HK-2 (cell line): Measurements from ENCODE around the gene SYK.

Experiments used
- DNase-seq: peaks from one replicate; pipeline ENCODE4 v3.0.0-alpha.2; 2018; ENCODE audit not compliant: unreplicated experiment

Gene SYK

GRCh38 chr9:90851444-90851843 is 49.8 kb downstream of the SYK start:
- no peak for DNase-seq

- no peak for DNase-seq
These were observed 52.3 kb downstream of the SYK start for GRCh38 chr9:90853945-90854344.

DNA sequence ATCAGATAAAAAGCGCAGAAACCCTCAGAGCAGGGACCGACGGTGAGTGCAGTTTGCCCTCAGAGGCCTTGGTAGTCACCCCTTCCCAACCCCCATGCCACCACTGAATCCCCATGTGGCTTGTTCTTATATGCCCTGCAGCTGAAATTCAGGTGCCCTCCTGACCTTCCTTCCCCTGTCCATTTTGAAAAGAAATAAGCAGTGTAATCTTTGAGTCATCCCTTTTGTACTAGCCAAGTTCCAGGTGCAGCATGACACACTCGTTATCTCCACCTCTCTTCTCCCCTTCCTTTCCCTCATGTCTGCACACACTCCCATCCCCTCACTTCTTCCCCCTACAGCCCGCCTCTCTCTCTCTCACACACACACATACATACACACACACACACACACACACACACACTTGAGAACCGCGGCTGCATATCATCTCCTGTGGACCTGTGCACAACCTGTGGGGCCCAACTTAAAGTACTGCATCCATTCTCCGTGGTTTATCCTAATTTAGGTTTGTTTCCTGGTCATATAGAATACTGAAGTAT is 53.1 kb downstream of the SYK start:
- DNase-seq = no peak

DNA sequence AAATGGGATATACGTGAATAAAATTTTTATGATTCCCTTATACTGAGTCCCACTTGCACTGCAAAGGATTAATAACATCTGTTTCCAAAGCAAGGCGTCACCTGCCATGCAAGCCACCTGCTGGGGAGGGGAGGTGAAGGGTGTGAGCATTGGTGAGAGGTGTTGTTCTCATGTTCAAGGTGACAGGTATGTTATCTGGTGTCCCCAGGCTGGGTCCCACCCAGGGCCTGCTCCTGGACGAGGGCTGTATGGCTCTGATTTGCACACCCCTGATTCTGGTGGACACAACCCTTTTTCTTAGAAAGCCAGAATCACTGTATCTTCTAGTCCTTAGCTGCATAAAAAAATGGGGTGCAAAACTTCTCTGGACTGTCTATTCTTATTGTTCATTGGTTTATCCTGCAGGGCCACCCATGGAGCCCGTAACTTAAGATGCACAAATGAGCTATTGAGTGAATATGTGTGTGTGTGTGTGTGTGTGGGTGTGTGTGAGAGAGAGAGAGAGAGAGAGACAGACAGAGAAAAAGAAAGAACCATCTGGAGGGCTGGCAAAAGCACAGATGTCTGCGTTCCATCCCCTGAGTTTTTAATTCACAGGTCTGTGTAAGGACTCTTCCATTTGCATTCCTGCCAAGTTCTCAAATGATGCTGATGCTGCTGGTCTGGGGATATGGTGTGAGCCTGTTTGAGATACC is 53.7 kb downstream of the SYK start:
- DNase-seq = no peak

DNA sequence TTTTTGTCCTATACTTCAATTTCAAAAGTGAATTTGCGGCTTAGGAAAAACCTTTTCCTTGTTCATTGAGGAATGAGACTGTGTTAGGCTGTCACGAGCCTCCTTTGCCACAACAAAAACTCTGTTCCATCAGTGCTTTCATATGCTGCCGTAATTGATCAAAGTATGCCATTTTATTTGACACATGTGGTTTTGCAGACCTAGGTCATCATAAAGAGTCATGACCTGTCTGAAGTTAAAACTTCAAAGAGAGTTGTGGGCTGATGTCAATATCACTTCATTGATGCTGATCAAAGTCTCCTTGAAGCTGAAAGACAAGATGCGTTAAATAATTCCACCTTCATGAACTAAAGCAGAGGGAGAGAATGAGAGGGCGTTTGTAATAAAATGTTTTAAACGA is 55.5 kb downstream of the SYK start:
- DNase-seq = no peak

DNA sequence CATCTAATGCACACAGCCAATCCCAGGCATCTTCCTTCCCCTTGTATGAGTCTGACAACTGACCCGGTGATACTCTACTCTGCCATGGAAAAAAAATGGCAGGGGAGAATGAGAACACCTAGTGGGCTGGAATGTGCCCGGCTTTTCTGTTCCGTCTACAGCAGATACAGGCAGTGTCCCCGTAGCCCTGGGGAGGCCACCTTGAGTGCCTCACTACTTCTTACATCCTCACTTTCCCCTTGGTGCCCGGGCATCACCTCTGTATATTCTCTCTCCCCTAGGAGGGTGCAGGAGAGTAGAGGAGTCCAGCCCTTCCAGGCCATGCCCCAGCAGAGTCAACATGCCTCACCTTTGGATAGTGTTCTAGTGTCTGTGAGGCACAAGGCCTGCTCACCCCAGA is 56.2 kb downstream of the SYK start:
- DNase-seq = no peak

GRCh38 chr9:90858457-90858901 is 56.9 kb downstream of the SYK start:
- DNase-seq = no peak

DNA sequence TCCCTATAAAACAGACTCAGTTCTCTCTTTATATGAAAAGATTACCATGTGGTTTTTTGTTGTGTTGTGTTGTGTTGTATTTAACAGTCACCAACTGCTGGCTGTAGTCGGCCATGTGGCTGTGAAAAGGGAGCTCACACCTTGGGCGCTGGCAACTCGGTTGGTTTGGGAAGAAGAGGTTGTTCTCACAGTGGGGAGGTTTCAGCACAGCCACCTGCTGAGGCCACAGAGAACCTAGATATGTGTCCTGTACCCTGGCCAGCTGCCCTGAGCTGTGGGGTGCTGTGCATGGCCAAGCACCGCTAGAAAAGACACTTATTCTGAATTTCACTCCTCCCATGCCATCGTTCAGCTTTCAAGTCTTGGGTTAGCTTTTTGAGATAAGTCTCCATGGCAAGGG is 58.8 kb downstream of the SYK start:
- no peak for DNase-seq

DNA sequence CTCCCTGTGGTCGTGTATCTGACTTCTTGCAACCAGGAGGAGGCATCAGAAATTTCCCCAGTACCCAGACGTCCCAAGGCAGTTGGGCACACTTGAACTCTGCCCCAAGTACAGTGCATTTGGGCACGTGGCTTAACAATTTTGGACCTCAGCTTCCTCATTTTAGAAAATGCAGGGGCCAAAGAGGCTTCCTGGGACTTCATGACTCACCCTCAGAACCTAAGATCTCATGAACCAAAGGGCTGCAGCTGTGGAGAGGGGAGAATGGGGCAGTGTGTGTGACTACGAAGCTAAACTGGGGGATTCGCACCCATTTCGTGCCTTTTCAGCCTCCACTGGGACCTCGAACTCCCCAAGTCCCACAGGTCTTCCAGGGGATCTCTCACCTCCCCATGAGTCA is 59.2 kb downstream of the SYK start:
- no peak for DNase-seq

DNA sequence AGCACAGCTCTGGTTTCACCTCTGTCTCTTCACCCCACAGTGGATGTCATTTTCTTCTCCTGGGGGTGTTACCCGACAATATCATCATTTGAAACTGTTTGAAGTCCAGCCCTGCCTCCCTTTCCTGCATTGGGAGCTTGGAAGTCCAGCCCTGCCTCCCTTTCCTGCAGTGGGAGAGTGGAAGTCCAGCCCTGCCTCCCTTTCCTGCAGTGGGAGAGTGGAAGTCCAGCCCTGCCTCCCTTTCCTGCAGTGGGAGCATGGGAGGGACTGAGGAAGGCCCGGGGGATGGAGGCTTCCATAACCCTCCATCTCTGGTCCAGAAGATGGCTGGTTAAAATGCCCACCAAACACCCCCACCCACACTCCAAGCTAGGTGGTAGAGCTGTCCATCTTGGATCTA is 59.8 kb downstream of the SYK start:
- DNase-seq = no peak

DNA sequence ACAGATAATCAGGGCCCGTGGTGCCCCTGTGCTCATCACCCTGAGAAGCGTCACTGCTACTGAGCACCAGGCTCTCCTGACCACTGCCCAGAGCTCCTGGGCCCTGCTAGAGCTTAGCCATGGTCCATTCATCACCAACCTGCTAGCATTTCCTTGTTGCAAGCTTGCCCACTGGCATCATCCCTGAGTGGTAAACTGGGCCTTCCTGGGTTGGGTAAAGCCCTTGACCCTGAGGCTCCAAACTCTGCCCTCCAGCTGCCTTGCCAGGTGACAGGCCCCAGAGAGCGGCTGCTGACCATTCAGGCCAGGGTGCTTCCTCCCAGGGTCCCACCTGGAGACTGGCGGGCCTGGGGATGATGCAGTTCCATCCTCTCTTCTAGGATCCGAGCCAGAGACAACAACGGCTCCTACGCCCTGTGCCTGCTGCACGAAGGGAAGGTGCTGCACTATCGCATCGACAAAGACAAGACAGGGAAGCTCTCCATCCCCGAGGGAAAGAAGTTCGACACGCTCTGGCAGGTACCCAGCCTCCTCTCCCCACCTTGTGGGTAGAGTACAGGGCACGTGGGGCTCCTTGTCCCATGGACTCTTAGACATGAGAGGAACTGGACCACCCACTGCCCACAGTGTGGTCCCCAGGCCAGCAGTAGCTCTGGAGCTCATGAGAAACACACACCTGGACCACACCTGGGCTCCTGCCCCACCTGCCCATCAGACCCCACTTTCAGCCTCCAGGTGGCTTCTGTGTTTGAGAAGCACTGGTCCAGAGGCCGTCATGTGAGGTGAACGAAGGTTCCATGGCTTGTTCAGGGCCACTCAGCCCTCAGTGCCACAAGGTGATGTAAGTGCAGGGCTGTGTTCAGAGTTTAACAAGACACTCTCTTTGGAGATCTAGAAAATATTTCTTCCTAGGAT is 60.5 kb downstream of the SYK start:
- no peak for DNase-seq

DNA sequence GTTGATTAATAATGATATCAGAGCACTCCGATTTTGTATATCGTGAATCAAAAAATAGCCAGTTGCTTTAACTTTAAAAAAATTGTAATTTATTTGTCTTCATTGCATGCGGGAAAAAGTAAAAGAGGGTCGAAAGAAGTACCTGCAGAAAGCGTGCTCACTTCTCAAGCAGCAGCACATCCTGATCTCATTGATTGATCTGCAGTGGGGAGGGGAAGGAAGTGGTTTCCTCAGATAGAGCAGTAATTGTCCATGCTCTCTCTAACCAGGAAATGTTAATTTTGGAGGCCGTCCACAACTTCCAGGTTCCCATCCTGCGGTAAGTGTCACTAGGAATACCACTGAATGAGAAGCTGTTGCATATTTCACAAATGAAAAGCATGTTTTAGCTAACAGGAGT is 63.2 kb downstream of the SYK start:
- DNase-seq = no peak

- no peak for DNase-seq
These were observed 65.5 kb downstream of the SYK start for GRCh38 chr9:90867101-90867500.

- no peak for DNase-seq
These were observed 66.9 kb downstream of the SYK start for GRCh38 chr9:90868555-90868954.

DNA sequence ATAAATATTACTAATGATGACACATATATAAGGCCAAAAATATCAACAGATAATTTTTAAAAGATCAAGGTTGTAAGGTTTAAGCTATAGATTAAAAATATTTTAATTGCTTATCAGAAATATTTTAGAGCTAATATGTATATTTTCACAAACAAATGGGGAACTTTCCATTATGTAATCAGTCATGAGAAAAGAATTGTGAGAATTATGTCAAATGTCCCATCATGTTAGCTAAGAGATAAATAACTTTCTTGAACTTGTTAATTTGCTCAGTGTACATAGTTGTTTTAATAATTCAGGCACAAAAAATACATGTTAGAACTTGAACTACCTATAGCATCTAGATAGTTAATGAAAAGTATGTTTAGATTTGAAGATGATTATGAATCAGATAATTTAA is 67.7 kb downstream of the SYK start:
- no peak for DNase-seq

DNA sequence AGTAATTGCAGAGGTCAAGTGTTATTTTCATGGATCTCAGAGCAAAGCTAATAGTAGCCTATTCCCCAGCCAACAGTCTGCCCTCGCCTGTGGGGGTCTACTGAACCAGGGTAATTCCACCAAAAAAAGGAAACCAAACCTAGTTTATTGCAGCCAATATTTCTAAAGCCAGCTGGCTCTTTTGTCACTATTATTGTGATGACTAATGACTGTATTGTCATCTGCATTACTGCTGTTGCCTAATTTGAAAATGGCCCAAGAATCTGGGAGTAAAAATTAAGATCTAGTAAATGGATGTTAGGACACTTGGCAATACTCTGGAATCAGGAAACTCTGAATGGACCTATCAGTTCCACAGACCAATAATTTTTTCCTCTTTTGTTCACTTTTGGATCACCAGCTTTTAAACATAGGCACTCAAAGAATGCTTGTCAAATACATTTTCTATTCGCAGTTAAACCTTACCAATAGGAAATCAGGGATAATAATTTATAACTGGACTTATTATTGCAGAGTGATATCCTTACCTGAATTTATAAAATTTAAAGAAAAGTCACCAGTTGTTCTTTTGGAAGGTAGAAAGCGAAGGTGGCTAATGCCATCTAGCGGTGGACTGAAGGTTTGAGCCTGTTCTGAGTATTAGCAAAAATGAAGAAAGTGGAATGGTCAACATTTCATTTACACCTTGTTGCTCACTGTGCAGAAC is 69.2 kb downstream of the SYK start:
- peak; percentile 20 for DNase-seq

- DNase-seq = no peak
These were observed 69.8 kb downstream of the SYK start for GRCh38 chr9:90871327-90871935.

- no peak for DNase-seq
These were observed 71.2 kb downstream of the SYK start for GRCh38 chr9:90872835-90873294.

- DNase-seq = no peak
These were observed 71.8 kb downstream of the SYK start for GRCh38 chr9:90873422-90873821.

DNA sequence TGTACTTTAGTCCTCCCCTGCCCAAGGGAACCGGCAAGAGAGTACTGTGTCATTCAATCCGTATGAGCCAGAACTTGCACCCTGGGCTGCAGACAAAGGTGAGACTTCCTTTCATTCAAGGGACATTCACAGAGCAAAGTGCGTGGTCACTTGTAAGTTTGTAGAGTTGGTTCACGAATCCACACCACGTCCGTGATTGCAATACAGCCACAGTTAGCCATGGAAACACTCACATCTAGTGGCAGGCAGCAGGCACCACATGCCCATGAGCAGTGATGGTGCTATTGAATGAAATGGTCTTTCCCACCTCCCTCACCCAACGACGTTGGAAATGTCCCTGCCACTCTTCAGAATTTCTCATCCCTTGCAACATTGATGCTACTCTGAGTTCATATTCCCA is 72.6 kb downstream of the SYK start:
- no peak for DNase-seq

- DNase-seq = no peak
These were observed 76.9 kb downstream of the SYK start for GRCh38 chr9:90878562-90878961.

GRCh38 chr9:90880066-90880465 is 78.4 kb downstream of the SYK start:
- DNase-seq = no peak
